NCI-H187 treated with DMSO at 0.1 percent for 48 hours (cell line): Measurements from ENCODE around the gene BET1L.
A peak's percentile ranks its signal among the peaks of the same experiment; 100 is the strongest.
"Not testable (repeated sequence)": the region's sequence is repeated elsewhere in the genome, so short reads cannot be mapped to it uniquely, and the experiment has no call there.

Experiments
- DNase-seq: peaks from one replicate; lab custom pipeline; 2025; lab: John Stamatoyannopoulos, UW

Gene BET1L, protein sequence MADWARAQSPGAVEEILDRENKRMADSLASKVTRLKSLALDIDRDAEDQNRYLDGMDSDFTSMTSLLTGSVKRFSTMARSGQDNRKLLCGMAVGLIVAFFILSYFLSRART

DNA sequence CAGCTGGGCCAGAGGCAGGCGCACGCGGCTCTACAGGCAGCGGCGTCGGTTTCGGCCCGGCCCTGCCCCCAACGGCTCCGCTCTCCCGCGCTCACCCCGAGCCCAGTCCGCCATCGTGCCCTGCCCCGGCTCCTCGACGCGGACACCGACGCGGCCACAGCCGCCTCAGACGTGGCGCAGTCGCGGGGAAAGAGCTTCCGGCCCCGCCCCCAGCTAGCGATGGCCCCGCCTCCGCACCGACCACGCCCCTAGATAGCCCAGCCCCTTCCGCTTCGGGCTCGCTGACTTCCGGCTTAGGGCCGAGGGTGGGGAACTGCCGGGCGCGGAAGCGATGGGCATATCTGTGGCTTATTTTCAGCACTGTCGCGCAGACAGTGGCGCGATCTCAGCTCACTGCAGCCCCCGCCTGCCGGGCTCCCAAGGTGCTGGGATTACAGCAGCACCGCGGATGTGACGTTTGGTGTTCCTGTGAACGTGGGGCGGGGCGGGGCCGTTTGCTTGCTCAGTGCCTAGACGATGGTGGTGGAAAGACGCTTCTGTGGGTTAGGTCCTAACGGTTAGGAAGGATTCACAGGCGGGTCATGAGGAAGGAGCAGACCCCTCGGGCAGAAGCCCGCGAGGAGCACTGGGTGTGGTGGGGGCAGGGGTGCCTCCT, at the start of gene BET1L, which contains the start of gene RIC8A:
BET1L (minus strand) TSS at position 192 of the 655 bp plus-strand sequence; CDS start at position 114, 78 bp downstream.
RIC8A (plus strand) TSS at position 501 of the 655 bp plus-strand sequence. CDS start 1,147 bp downstream, outside the sequence.
- DNase-seq: peak; percentile 82

DNA sequence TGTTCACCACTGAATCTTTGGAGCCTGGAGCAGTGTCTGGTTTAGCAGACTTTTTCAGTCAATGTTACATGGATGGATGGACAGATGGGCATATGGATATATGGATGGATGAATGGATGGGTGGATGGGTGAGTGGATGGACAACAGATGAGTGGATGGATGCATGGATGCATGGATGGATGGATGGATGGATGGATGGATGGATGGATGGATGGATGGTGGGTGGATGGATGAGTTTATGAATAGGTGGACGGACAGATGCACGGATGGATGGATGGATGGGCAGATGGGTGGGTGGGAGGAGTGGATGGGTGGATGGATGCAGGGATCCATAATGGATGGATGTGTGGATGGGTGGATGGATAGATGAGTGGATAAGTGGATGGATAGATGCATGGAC, 48.6 kb upstream of the BET1L start:
- no peak for DNase-seq

DNA sequence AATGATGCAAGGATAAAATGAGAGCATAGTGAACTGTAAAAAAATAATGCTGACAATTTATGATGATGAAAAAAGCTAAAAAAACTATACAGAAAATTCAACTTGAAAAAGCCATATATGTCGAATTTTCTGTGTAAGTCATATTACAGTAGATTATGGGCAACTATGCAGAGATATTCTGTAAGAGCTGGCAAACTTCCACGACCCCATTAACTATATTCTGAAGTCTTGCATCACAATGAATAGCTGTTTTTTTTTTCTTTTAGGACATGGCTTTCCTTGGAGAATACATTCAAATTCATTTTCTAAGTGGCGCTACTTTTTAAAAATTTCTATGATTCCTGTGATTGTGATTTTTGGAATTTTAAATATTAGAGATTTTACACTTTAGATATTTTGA, 48.0 kb upstream of the BET1L start:
- no peak for DNase-seq

DNA sequence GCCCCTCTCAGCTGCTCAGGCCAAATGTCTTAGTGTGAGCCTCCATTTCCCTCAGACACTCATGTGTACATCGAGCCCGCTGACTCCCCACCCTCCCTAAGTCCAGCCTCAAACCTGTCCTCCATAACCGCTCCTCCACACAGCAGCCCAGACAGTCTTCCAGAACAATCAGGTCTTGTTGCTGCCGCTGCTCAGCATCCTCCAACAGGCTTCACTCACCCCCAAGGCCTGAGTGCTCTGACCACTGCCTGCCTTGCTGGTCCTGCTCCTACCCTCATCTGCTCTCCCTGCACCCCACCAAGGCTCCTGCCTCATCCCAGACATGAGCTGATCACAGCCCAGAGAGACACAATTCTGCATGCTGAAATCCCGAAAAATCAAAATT, 46.7 kb upstream of the BET1L start:
- DNase-seq: no peak

DNA sequence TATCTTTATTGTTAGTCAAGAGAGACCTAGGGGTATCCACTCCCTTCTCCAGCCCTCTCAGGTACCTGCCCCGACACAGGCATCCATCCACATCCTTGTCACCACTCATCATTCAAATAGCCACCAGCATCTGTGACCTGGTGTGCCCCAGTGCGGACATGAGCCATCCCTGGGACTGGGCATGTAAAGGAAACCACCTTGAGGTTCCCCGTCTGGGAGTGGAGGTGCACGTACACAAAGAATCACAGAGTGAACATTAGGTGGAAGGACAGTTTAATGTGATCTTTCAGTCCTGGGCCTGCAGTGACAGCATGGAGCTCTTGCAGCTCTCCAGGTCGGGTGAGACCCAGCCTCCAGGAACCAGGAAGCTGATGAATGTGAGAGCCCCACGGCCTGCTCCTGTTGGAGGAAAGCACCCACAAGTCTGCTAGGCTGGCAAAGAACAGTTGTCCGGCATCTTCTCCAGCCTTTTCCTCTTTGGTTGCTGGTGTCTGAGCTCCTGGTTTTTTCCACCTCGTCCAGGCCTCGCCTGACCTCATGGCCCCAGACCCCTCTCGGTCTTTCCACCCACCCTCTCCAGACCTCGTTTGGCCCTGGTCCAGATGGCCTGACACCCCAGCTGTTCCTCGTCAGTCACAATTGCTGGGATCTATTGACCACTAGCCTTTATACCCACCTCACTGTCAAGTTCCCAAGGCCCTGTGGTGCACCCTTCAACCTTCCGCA, 46.1 kb upstream of the BET1L start:
- DNase-seq: no peak

DNA sequence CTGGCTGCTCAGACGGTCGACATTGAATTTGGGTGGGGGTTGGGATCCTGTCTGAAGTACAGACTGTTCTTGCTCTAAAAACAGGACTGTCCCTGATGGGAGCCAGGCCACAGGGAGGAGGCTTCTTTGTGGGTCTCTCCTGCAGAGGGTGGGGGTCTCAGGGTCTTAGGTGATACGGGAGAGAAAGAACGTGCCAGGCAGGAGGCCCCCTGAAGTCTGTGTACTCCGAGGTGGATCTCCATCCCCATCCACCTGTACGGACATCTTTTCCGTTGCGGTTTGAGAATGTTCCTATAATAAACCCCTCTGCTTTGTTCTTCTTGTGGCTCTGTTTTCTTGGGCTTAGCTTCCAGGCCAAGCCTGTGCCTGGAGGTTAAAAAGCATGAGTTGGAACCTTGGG, 45.5 kb upstream of the BET1L start:
- no peak for DNase-seq

DNA sequence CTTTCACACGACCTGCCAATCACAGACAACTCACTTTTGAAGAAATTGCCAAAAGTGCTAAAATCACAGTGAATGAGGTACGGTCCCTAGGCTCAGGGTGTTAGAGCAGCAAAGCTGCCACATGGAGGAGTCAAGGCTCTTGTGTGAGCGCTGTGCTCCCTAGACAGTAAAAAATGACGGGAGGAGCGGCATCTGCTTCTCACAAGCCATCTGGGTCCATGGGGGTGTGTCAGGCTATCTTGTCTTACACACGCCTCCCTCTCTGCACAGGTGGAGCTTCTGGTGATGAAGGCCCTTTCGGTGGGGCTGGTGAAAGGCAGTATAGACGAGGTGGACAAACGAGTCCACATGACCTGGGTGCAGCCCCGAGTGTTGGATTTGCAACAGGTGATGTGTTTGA, 44.4 kb upstream of the BET1L start:
- no peak for DNase-seq

DNA sequence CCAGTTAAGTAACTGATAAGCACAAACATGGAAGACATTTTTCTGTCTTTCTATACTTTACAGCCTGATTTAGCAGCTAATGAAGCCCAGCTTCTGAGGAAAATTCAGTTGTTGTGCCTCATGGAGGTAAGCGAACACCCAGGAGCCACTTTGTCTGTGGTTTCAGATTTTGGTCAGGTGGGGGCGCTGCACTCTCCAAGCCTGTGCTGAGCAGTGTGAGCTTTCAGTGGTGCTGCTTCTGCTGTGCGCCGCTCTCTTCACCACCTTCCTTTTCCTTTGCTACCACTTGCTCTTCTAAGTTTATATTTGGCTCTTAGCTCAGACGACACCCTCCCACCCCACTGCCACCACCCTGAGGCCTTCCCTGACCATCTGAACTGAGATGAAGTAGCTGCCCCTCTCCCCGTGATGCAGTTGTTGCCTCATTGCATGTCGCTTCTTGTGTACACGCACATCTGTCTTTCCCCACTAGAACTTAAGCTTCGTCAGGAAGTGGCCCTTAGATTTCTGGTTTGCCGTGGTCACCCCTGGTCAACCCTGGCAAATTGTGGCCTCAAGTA, 43.6 kb upstream of the BET1L start:
- DNase-seq: no peak

DNA sequence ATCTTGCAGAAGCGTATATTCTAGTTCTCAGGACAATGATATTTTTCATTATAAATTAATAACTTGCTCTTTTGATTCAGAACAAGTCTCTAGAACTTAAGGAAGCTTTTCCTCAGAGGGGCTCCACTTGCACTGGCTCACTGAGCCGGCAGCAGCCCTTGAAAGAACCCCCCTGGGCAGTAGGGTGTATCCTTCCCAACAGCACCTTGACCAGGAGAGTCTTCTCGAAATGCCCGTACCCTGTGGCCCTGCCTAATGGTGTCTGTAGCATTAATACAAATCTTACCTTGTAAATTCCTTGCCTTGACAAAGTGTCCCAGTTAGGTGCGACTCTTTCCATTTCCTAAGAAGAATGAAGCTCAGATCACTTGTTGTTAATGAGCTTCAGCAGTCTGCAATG, 43.1 kb upstream of the BET1L start:
- DNase-seq: no peak

DNA sequence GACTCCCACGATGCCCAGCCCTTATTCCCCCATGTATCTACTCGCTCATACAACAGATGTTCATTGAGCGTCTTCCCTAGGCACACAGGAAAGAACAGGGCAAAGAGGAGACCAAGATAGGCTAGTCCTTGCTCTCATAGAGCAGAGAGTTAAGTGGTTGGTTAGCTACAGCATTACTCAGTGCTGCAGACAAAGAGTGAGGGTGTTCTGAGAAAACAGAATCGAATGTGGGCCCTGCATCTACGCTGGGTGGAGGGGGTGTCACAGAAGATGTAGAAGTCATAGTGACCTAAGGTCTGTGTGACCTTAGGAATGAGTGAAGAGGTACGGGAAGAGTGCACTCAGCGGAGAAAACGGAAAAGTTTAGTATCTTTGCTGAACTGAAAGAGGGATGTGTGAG, 41.9 kb upstream of the BET1L start:
- no peak for DNase-seq

DNA sequence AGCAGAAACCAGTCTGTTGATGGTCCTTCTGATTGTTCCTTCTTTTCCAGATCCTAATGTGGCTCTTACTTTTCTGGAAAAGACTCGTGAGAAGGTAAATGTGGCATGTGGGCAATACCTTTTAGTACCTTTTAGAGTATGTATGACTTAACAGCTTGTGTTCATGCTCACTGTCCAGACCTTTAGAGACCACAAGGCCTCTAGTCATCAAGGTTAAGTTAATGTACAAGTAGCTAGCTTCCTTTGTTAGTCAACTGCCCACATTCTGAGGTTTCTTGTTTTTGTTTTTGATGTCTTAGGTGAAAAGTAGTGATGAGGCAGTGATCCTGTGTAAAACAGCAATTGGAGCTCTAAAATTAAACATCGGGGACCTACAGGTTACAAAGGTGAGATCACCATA, 37.2 kb upstream of the BET1L start:
- DNase-seq: no peak

DNA sequence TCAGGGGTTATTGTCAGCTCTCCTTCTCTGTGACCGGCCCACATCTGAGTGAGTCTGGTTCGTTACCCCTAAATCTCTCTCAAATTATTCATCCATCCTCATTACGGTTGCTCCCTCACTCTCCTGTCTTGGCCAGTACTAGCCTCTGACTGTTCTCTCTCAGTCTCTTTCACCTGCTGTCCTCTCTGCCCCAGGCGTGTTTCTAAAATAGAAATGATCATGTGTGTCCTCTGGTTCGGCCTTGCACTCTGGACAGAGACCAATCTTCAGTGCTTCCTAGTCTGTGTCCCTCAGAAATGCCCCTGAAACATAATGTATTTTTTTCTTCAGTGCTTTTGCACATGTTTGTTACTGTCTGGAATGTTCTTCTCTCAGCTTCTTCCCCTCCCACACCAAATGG, 34.4 kb upstream of the BET1L start:
- DNase-seq: no peak

DNA sequence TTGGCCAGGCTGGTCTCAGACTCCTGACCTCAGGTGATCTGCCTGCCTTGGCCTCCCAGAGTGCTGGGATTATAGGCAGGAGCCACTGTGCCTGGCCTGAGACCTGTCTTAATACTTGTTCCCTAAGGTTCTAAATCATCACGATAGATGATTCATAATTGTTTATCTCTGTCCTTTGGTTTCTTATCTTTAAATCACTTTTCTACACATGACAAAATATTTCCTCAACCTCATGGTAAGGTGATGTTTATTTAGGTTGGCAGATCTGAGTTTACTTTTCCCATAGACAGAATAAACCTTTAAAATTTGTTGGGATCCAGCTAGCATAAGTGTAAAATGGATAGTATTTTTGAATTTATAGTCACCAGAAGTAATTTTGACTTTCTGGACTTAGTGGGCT, 33.1 kb upstream of the BET1L start:
- no peak for DNase-seq

DNA sequence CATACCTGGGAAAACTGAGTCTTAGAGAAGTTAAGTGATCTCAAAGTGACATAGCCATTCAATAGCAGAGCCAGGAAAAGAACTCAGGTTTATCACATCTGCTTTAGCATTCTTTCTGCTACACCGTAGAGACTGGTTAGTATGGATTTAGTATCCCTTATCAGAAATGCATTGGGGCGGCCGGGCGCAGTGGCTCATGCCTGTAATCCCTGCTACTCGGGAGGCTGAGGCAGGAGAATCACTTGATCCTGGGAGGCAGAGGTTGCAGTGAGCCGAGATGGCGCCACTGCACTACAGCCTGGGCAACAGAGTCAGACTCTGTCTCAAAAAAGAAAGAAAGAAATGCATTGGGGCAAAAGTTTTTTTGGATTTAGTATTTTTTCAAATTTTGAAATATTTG, 31.1 kb upstream of the BET1L start:
- DNase-seq: not testable (repeated sequence)

DNA sequence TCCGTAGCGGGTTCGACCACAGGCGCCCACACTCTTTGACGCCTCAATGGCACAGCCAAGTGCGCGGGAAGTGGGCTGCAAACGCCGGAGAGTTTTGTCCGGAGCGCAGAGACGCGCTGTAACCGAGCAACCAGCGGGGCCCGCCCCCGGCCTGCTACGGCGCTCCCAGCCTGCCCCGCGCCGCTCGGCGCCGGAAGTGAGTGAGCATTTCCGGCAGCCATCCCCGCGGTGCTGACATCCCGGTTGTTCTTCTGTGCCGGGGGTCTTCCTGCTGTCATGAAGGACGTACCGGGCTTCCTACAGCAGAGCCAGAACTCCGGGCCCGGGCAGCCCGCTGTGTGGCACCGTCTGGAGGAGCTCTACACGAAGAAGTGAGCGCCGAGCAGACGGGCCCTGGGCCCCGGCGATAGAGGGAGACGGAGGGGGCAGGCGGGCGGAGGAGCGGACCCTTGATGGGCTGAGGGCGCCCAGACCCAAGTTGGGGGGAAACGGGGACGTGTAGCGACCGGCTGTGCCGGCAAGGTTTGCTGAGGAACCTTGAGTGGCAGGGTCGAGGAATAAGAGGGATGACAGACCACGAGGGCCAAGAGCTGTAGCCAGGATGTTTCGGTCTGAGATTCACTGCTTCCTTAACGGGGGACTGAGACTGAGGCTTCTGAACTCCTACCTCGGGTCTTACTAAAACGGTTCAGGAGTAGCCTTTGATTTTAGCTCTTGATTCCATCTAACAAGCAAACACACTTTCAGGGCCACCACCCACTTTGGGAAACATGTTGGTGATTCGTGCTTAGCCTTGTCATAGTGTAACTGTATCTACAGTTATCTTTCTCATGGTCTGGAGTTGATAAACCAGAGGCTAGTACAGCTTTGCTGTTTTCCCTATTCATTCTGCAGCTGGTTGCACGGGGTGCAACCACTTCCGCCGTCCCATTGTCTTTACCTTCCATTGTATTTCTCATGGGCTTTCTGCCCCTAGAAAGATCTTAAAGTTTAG, 29.9 kb upstream of the BET1L start, which contains the start of gene PSMD13:
PSMD13 (plus strand) TSS at position 203 of the 994 bp plus-strand sequence; CDS start at position 277, 74 bp downstream.
- DNase-seq: peak; percentile 8

DNA sequence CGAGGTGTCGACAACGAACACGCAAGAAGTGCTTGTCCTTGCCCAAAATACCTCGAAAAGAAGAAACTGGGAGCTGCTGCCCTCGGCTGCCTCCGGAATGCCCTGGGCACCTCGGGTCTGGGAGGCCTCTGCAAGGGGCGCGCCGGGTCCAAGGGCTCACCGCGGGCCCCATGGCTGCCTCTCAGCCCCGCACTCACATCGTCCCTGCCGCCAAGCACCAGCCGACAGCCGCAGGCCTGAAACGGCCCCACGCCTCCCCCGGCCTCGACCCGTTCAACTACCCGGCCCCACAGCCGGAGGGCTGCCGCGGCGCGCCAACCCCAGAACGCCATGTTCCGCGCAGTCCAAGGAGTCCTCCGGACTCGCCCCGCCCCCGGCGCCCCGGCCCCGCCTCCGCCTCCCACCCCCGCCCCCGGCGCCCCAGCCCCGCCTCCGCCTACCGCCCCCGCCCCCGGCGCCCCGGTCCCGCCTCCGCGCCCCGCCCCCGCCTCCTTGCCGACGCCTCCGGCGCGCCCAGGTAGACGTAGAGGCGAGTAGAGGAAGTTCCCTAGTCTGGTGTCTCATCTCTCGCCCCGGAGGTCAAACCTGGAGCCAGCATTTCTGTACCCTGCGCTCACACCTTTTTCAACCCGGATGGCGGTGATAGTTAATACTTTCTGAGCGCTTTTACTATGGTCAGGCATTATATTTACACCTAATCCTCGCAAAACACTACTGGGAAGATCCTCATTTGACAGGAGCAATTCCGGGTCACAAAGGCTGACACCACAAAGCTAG, 29.0 kb upstream of the BET1L start, which contains the start of gene SIRT3:
SIRT3 (minus strand) TSS at position 346 of the 777 bp plus-strand sequence; CDS start at position 332, 14 bp downstream.
- peak; percentile 60 for DNase-seq

DNA sequence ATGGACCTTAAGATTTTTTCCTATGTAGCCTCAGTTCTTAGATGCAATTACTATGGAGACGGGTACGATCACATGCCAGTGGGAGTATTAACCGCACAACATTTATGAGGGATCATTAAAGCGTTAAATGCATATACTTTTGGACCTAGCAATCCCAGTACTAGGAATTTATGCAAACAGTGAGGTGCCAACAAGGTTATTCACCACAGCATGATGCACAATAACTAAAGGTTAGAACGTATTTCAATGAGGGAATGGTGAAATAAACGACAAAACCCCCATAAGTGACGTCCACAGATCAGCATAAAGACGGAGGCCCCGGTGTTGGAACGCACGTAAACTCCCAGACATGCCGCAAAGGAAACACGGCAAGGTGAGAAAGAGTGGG, 28.4 kb upstream of the BET1L start:
- DNase-seq: no peak

DNA sequence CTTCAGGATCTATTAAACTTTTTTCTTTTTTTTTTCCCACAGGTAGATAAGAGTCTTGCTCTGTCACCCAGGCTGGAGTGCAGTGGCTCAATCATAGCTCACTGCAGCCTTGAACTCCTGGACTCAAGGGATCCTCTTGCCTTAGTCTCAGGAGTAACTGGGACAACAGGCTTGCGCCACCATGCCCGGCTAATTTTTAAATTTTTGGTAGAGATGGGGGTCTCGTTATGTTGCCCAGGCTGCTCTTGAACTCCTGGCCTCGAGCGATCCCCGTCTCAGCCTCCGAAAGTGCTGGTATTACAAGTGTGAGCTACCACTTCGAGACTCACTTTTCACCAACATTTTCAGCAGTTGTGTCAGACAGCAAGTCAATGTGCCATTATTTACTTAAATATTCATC, 28.0 kb upstream of the BET1L start:
- DNase-seq: no peak

DNA sequence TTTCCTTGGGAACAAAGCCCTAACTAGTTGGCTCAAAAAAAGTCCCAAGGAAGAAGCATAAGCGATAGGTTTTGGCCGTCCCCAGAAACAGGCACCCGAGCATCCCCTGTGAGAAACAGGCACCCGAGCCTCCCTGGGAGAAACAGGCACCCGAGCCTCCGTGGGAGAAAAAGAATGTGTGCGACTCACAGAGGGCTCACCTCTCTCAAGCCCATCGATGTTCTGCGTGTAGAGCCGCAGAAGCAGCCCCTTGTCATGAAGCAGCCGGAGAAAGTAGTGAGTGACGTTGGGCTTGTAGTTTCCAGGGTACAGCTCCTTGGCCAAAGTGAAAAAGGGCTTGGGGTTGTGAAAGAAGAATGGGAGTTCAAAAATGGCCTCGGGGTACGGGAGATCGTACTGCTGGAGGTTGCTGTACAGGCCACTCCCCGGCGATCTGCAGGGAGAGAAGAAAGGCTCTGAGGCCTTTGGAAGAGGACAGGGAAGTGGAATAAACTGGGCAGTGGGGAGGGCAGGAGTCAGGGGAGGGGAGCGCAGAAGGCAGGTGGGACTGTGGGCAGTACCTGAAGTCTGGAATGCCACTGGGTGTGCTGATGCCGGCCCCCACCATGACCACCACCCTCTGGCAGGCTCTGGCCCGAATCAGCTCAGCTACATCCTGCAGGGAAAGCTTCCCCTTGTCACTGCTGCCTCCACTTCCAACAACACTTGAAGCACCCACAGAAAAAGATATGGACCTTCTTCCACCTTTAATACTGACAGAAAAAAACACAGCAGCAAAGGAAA, 25.8 kb upstream of the BET1L start:
- no peak for DNase-seq

DNA sequence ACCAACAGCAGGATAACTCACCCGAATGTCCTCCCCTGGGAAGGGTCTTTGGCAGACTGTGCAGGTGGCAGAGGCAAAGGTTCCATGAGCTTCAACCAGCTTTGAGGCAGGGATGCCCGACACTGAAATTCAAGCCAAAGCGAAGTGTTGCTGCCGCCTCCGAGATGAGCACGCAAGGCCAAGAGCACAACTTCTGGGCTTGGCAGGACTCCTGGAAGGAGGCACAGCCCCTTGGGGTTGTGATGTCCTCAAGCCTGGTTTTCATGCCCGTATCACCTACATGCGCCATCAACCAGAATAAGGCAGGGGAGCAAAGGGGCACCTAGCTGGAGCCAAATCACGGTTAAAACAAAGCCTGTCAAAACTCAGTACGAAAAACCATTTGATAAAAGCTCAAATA, 23.2 kb upstream of the BET1L start:
- DNase-seq: no peak
